HG03442 (cell line): Measurements from ENCODE around the gene PTPRK.

ENCODE experiments used
- ATAC-seq: cut with Tn5 transposase; IDR thresholded peaks from one replicate; pipeline ENCODE4 v1.9.1; 2021; ENCODE audit warnings: mild to moderate bottlenecking, moderate library complexity; ENCODE audit not compliant: unreplicated experiment

Gene PTPRK

GRCh38 chr6:128252341-128253176 is 267.8 kb downstream of the PTPRK start:
- ATAC-seq = no peak

- ATAC-seq = no peak
Observed at GRCh38 chr6:128251445-128252340, 268.7 kb downstream of the PTPRK start.

- ATAC-seq = no peak
Observed at GRCh38 chr6:128250370-128251070, 269.9 kb downstream of the PTPRK start.

GRCh38 chr6:128249429-128249828 is 271.0 kb downstream of the PTPRK start:
- ATAC-seq = no peak

GRCh38 chr6:128246472-128247260 is 273.7 kb downstream of the PTPRK start:
- no peak for ATAC-seq

- ATAC-seq = no peak
Observed at GRCh38 chr6:128244751-128245405, 275.5 kb downstream of the PTPRK start.

GRCh38 chr6:128242765-128243403 is 277.5 kb downstream of the PTPRK start:
- no peak for ATAC-seq

GRCh38 chr6:128241216-128241615 is 279.2 kb downstream of the PTPRK start:
- no peak for ATAC-seq

GRCh38 chr6:128240024-128240428 is 280.4 kb downstream of the PTPRK start:
- peak; percentile 62 for ATAC-seq

GRCh38 chr6:128239146-128239545 is 281.3 kb downstream of the PTPRK start:
- no peak for ATAC-seq

GRCh38 chr6:128238225-128238624 is 282.2 kb downstream of the PTPRK start:
- no peak for ATAC-seq

GRCh38 chr6:128235556-128235955 is 284.8 kb downstream of the PTPRK start:
- no peak for ATAC-seq

GRCh38 chr6:128233531-128233930 is 286.9 kb downstream of the PTPRK start:
- ATAC-seq = no peak

GRCh38 chr6:128230267-128230989 is 290.0 kb downstream of the PTPRK start:
- ATAC-seq = no peak

- no peak for ATAC-seq
Observed at GRCh38 chr6:128225612-128226011, 294.8 kb downstream of the PTPRK start.

GRCh38 chr6:128216917-128217316 is 303.5 kb downstream of the PTPRK start:
- ATAC-seq = no peak

GRCh38 chr6:128209771-128210170 is 310.6 kb downstream of the PTPRK start:
- no peak for ATAC-seq

GRCh38 chr6:128208851-128209580 is 311.4 kb downstream of the PTPRK start:
- no peak for ATAC-seq
